IMR-90 (cell line): ENCODE data around the gene CPEB3. TPM values are rescaled to one million over a fixed set of nuclear protein-coding genes. Genes with fewer than 3 reads are reported as not detected.

Experiments used
- ATAC-seq: fragments of 200-7000 bp; cut with Tn5 transposase; 2 replicates; pipeline ENCODE4 v1.9.1; 2020; ENCODE audit warnings: low read depth, mild to moderate bottlenecking, moderate library complexity
- BruUV-seq: library from RNA; stranded (reverse); fragments of 400-500 nt; replicated peaks from 2 replicates; lab custom pipeline; 2021; lab: Mats Ljungman, UMichigan
- CTCF ChIA-PET: fragments of 300-600 bp; formaldehyde crosslinking; extraction: SDS; loops from one replicate; lab custom pipeline; 2021; ENCODE audit warnings: antibody characterized with exemption; lab: Yijun Ruan, JAX
- POLR2A ChIA-PET: fragments of 300-600 bp; sonication (Branson Sonifier 250); formaldehyde crosslinking; loops from one replicate; lab custom pipeline; 2022; ENCODE audit warnings: antibody characterized with exemption; ENCODE audit not compliant: unreplicated experiment; lab: Charles Lee
- DNase-seq: peaks from one replicate; pipeline ENCODE4 v3.0.0; 2013
- H2AFZ ChIP-seq: replicated peaks from 2 replicates; pipeline ENCODE3; 2013; ENCODE audit warnings: low read length, mild to moderate bottlenecking; ENCODE audit not compliant: poor library complexity
- H2AK5ac ChIP-seq: 2 replicates; pipeline ENCODE4 v1.6.1; 2013; ENCODE audit warnings: low read depth, low read length, inconsistent platforms
- H2AK9ac ChIP-seq: replicated peaks from 2 replicates; pipeline ENCODE3; 2013; ENCODE audit warnings: mild to moderate bottlenecking, low read depth, low read length, moderate library complexity; ENCODE audit not compliant: poor library complexity
- H2BK120ac ChIP-seq: 2 replicates; pipeline ENCODE4 v1.6.1; 2013; ENCODE audit warnings: low read depth, low read length, inconsistent platforms
- H2BK15ac ChIP-seq: 3 replicates; pipeline ENCODE4 v1.6.1; 2013; ENCODE audit warnings: low read depth, low read length, inconsistent platforms
- H2BK20ac ChIP-seq: 2 replicates; pipeline ENCODE4 v1.6.1; 2013; ENCODE audit warnings: low read depth, mild to moderate bottlenecking, inconsistent platforms, low read length, moderate library complexity
- H2BK5ac ChIP-seq: 2 replicates; pipeline ENCODE4 v1.6.1; 2013; ENCODE audit warnings: mild to moderate bottlenecking, low read depth, low read length, inconsistent platforms; ENCODE audit not compliant: poor library complexity, severe bottlenecking
- H3K14ac ChIP-seq: replicated peaks from 2 replicates; pipeline ENCODE4 v1.6.1; 2013; ENCODE audit warnings: low read depth, low read length, inconsistent platforms
- H3K18ac ChIP-seq: 2 replicates; pipeline ENCODE4 v1.6.1; 2013; ENCODE audit warnings: low read depth, low read length, control low read depth
- H3K23ac ChIP-seq: 2 replicates; pipeline ENCODE4 v1.6.1; 2013; ENCODE audit warnings: low read depth, low read length, inconsistent platforms
- H3K27ac ChIP-seq: 2 replicates; pipeline ENCODE4 v1.5.1; 2013; ENCODE audit warnings: mild to moderate bottlenecking, control low read depth, low read length; ENCODE audit not compliant: insufficient read depth
- H3K27me3 ChIP-seq: 2 replicates; pipeline ENCODE4 v1.6.1; 2013; ENCODE audit warnings: low read length; ENCODE audit not compliant: control insufficient read depth, insufficient read depth
- H3K36me3 ChIP-seq: 2 replicates; pipeline ENCODE4 v1.6.1; 2013; ENCODE audit warnings: low read length, mixed read lengths; ENCODE audit not compliant: control insufficient read depth, insufficient read depth
- H3K4ac ChIP-seq: 2 replicates; pipeline ENCODE4 v1.6.1; 2013; ENCODE audit warnings: low read depth, low read length, inconsistent platforms
- H3K4me1 ChIP-seq: 2 replicates; pipeline ENCODE4 v1.6.1; 2013; ENCODE audit warnings: low read length, mixed read lengths; ENCODE audit not compliant: control insufficient read depth, insufficient read depth
- H3K4me2 ChIP-seq: 2 replicates; pipeline ENCODE4 v1.6.1; 2013; ENCODE audit warnings: low read depth, mild to moderate bottlenecking, control low read depth, low read length, moderate library complexity
- H3K4me3 ChIP-seq: 2 replicates; pipeline ENCODE4 v1.5.1; 2013; ENCODE audit warnings: low read depth, mild to moderate bottlenecking, control low read depth, low read length, moderate library complexity; ENCODE audit not compliant: insufficient read depth
- H3K56ac ChIP-seq: 2 replicates; pipeline ENCODE4 v1.6.1; 2013; ENCODE audit warnings: low read length, inconsistent platforms; ENCODE audit not compliant: insufficient read depth; ENCODE audit errors: extremely low read depth
- H3K79me1 ChIP-seq, 2 experiments: 2 replicates each; pipeline ENCODE4 v1.6.1; 2013; ENCODE audit warnings: low read length in 2 of 2, inconsistent platforms in 1 of 2, low read depth in 1 of 2
- H3K9ac ChIP-seq: 2 replicates; pipeline ENCODE4 v1.6.1; 2013; ENCODE audit warnings: low read depth, low read length, control low read depth
- H3K9me1 ChIP-seq: 2 replicates; pipeline ENCODE4 v1.6.1; 2013; ENCODE audit warnings: low read length, inconsistent platforms; ENCODE audit not compliant: insufficient read depth
- H3K9me3 ChIP-seq: 2 replicates; pipeline ENCODE4 v1.6.1; 2013; ENCODE audit warnings: low read length; ENCODE audit not compliant: control insufficient read depth, insufficient read depth
- H4K20me1 ChIP-seq: 2 replicates; pipeline ENCODE4 v1.6.1; 2013; ENCODE audit warnings: low read length, inconsistent platforms; ENCODE audit not compliant: insufficient read depth
- H4K5ac ChIP-seq: 2 replicates; pipeline ENCODE4 v1.6.1; 2013; ENCODE audit warnings: mild to moderate bottlenecking, low read depth, low read length, control low read depth
- H4K8ac ChIP-seq, 2 experiments: 2 replicates each; pipeline ENCODE4 v1.6.1; 2013; ENCODE audit warnings: low read depth in 2 of 2, low read length in 2 of 2, control low read depth in 1 of 2, inconsistent platforms in 1 of 2
- H4K91ac ChIP-seq: 2 replicates; pipeline ENCODE4 v1.6.1; 2013; ENCODE audit warnings: low read depth, low read length, inconsistent platforms; ENCODE audit not compliant: insufficient read depth
- BHLHE40 ChIP-seq: fragments of 150-350 bp; IDR thresholded peaks from 2 replicates; pipeline ENCODE4 v1.6.1; 2016; ENCODE audit warnings: mild to moderate bottlenecking, low read depth, low read length
- CEBPB ChIP-seq: IDR thresholded peaks from 2 replicates; pipeline ENCODE4 v1.6.1; 2012; ENCODE audit warnings: low read depth, low read length, improper control_type of control experiment
- CHD1 ChIP-seq: IDR thresholded peaks from 2 replicates; pipeline ENCODE4 v1.6.1; 2012; ENCODE audit warnings: low read depth, low read length, improper control_type of control experiment
- FOS ChIP-seq: fragments of 150-350 bp; IDR thresholded peaks from 2 replicates; pipeline ENCODE4 v1.6.1; 2016; ENCODE audit warnings: low read depth, low read length
- MAFK ChIP-seq: IDR thresholded peaks from 2 replicates; pipeline ENCODE4 v1.6.1; 2012; ENCODE audit warnings: low read depth, low read length, improper control_type of control experiment
- MAZ ChIP-seq: IDR thresholded peaks from 2 replicates; pipeline ENCODE4 v1.6.1; 2012; ENCODE audit warnings: low read depth, mild to moderate bottlenecking, low read length, improper control_type of control experiment, moderate library complexity, borderline replicate concordance
- MXI1 ChIP-seq: IDR thresholded peaks from 2 replicates; pipeline ENCODE4 v1.6.1; 2012; ENCODE audit warnings: low read depth, mild to moderate bottlenecking, low read length, moderate library complexity, borderline replicate concordance
- NFE2L2 ChIP-seq: fragments of 150-350 bp; IDR thresholded peaks from 2 replicates; pipeline ENCODE4 v1.6.1; 2016; ENCODE audit warnings: low read depth, mild to moderate bottlenecking, low read length
- POLR2A ChIP-seq: IDR thresholded peaks from 2 replicates; pipeline ENCODE4 v1.6.1; 2012; ENCODE audit warnings: mild to moderate bottlenecking, low read depth, low read length
- RAD21 ChIP-seq: IDR thresholded peaks from 2 replicates; pipeline ENCODE4 v1.6.1; 2012; ENCODE audit warnings: low read length, improper control_type of control experiment
- RCOR1 ChIP-seq: IDR thresholded peaks from 2 replicates; pipeline ENCODE4 v1.6.1; 2012; ENCODE audit warnings: mild to moderate bottlenecking, low read length, improper control_type of control experiment; ENCODE audit not compliant: insufficient replicate concordance
- RFX5 ChIP-seq: IDR thresholded peaks from 2 replicates; pipeline ENCODE4 v1.8.0; 2012; ENCODE audit warnings: low read depth, mild to moderate bottlenecking, low read length, moderate library complexity
- SMC3 ChIP-seq: fragments of 150-350 bp; IDR thresholded peaks from 2 replicates; pipeline ENCODE4 v1.6.1; 2016; ENCODE audit warnings: low read depth, mild to moderate bottlenecking, antibody characterized with exemption, low read length, moderate library complexity
- WGBS, 2 experiments: methylation state at CpG; one replicate each; pipeline versions ENCODE4 v1.1.5 to v1.1.7; 2013; ENCODE audit warnings: missing lambda C conversion rate in 2 of 2; ENCODE audit not compliant: insufficient read length in 1 of 2; ENCODE audit errors: extremely low coverage in 2 of 2; 5-methylcytosine and 5-hydroxymethylcytosine counted together
- dilution Hi-C: fragments of 300-500 bp; cut with HindIII; formaldehyde crosslinking; loops from one replicate; pipeline ENCODE4 v1.14.3; 2018; ENCODE audit warnings: low sequenced_read_pairs; ENCODE audit not compliant: unreplicated experiment
- in situ Hi-C: fragments of 300-500 bp; cut with MboI; formaldehyde crosslinking; loops from 3 replicates; pipeline ENCODE4 v1.14.3; 2019; ENCODE audit warnings: low sequenced_read_pairs, inconsistent platforms, mixed read lengths
- intact Hi-C: fragments of 100-400 bp; cut with micrococcal nuclease; formaldehyde crosslinking; loops from 2 replicates; pipeline ENCODE4 v1.10.0; 2022
- polyA plus RNA-seq, 3 experiments: library from polyadenylated mRNA; depleted of rRNA; stranded (reverse); fragments of >200 nt; gene quantifications; 2 replicates each; pipeline ENCODE4 v1.2.3, GENCODE V29; 2012; ENCODE audit warnings: low replicate concordance in 1 of 3
- total RNA-seq: library from RNA; depleted of rRNA; stranded (reverse); fragments of >200 nt; gene quantifications from 2 replicates; pipeline ENCODE4 v1.2.3, GENCODE V29; 2012
- TF ChIP-seq, protein P1 (sequence below): conservative IDR thresholded peaks from 2 replicates; pipeline ENCODE4 v1.5.1; 2012; ENCODE audit warnings: mild to moderate bottlenecking, low read depth, low read length, improper control_type of control experiment
- TF ChIP-seq, protein P2 (sequence below): fragments of 150-350 bp; IDR thresholded peaks from 2 replicates; pipeline ENCODE4 v1.6.1; 2017; ENCODE audit warnings: mild to moderate bottlenecking, antibody characterized with exemption, low read length, low read depth
- TF ChIP-seq, protein P3 (sequence below): fragments of 150-350 bp; IDR thresholded peaks from 2 replicates; pipeline ENCODE4 v1.6.1; 2016; ENCODE audit warnings: low read depth, mild to moderate bottlenecking, low read length, moderate library complexity, borderline replicate concordance

The CPEB3 gene
- total and polyA plus RNA-seq, 2 of the 4 experiments (the other 2 are of a cell fraction), result 0.18 to 0.36 TPM

DNA sequence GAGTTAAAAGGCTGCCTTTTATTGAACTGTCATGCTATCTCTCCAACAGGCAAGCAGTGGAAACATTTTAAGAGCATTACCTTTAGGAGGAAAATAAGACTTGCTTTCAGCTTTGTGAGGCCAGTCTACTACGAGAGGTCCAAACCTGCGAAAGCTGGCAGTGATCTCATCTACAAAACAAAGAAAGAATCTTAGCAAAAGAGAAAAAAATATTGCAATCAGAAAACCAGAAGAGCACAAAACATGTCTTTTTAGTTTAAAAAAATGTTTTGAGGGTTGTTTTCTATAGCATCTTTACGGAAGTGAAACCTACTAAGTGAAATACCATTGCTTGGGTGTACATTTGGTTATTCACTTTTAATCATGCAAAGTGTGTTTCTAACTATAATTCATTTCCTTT lies 147.9 kb downstream of the CPEB3 start:
- no peak for ATAC-seq
- H3K27me3 ChIP-seq, result no peaks in the 10 kb centered on the region
- H4K8ac ChIP-seq, result no peak overlapping the region
- H3K36me3 ChIP-seq, result no peaks in the 10 kb centered on the region
- no peak overlapping the region for H3K14ac ChIP-seq
- no peak overlapping the region for H3K4me3 ChIP-seq
- no peak overlapping the region for H3K18ac ChIP-seq
- H3K9me1 ChIP-seq, result no peaks in the 10 kb centered on the region
- H2AK5ac ChIP-seq, result no peak overlapping the region
- no peak overlapping the region for H3K27ac ChIP-seq
- H2BK20ac ChIP-seq, result no peak overlapping the region
- no peak overlapping the region for H4K91ac ChIP-seq
- no peak overlapping the region for H4K5ac ChIP-seq
- no peak overlapping the region for H3K4me2 ChIP-seq
- H3K4ac ChIP-seq, result no peak overlapping the region
- no peaks in the 10 kb centered on the region for H4K20me1 ChIP-seq
- no peak overlapping the region for H2AK9ac ChIP-seq
- intact Hi-C loops (no loop called here), in situ Hi-C loops (no loop called here), dilution Hi-C loops (no loop called here)
- WGBS, 2 experiments, result no CpG with 5 or more reads among the region's 3 CpGs
- TF ChIP-seq POLR2A (no peak), SMC3 (no peak), FOS (no peak), MAFK (no peak), CHD1 (no peak), MXI1 (no peak), NFE2L2 (no peak), CEBPB (no peak), RAD21 (no peak), BHLHE40 (no peak), RFX5 (no peak), RCOR1 (no peak), MAZ (no peak)
- TF ChIP-seq, protein P1, sequence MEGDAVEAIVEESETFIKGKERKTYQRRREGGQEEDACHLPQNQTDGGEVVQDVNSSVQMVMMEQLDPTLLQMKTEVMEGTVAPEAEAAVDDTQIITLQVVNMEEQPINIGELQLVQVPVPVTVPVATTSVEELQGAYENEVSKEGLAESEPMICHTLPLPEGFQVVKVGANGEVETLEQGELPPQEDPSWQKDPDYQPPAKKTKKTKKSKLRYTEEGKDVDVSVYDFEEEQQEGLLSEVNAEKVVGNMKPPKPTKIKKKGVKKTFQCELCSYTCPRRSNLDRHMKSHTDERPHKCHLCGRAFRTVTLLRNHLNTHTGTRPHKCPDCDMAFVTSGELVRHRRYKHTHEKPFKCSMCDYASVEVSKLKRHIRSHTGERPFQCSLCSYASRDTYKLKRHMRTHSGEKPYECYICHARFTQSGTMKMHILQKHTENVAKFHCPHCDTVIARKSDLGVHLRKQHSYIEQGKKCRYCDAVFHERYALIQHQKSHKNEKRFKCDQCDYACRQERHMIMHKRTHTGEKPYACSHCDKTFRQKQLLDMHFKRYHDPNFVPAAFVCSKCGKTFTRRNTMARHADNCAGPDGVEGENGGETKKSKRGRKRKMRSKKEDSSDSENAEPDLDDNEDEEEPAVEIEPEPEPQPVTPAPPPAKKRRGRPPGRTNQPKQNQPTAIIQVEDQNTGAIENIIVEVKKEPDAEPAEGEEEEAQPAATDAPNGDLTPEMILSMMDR, result no peak
- TF ChIP-seq, protein P2, sequence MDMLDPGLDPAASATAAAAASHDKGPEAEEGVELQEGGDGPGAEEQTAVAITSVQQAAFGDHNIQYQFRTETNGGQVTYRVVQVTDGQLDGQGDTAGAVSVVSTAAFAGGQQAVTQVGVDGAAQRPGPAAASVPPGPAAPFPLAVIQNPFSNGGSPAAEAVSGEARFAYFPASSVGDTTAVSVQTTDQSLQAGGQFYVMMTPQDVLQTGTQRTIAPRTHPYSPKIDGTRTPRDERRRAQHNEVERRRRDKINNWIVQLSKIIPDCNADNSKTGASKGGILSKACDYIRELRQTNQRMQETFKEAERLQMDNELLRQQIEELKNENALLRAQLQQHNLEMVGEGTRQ, result no peak
- TF ChIP-seq, protein P3, sequence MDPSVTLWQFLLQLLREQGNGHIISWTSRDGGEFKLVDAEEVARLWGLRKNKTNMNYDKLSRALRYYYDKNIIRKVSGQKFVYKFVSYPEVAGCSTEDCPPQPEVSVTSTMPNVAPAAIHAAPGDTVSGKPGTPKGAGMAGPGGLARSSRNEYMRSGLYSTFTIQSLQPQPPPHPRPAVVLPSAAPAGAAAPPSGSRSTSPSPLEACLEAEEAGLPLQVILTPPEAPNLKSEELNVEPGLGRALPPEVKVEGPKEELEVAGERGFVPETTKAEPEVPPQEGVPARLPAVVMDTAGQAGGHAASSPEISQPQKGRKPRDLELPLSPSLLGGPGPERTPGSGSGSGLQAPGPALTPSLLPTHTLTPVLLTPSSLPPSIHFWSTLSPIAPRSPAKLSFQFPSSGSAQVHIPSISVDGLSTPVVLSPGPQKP, result no peak
- POLR2A ChIA-PET, result no interaction called here
- CTCF ChIA-PET, result no interaction called here
- no peak overlapping the region for H2BK5ac ChIP-seq
- H2BK15ac ChIP-seq, result no peak overlapping the region
- H3K56ac ChIP-seq, result no peak overlapping the region
- no peak overlapping the region for H2BK120ac ChIP-seq
- no peak overlapping the region for H3K9ac ChIP-seq
- H3K79me1 ChIP-seq, result no peaks in the 10 kb centered on the region
- no TSS peak for BruUV-seq
- H3K23ac ChIP-seq, result no peak overlapping the region
- H3K9me3 ChIP-seq, result no peaks in the 10 kb centered on the region
- no peaks in the 10 kb centered on the region for H3K4me1 ChIP-seq
- H2AFZ ChIP-seq, result no peak overlapping the region
- no peak for DNase-seq
